H1 (cell line): ENCODE results near the gene CD200R1L. TPM values are rescaled to one million over a fixed set of nuclear protein-coding genes. Genes with fewer than 3 reads are reported as not detected.

ENCODE experiments used
- CTCF ChIA-PET: fragments of 300-600 bp; sonication (Branson Sonifier 250); formaldehyde crosslinking; loops from one replicate; lab custom pipeline; 2021; ENCODE audit not compliant: partially characterized antibody; lab: Charles Lee
- POLR2A ChIA-PET: fragments of 300-600 bp; sonication (Branson Sonifier 250); formaldehyde crosslinking; loops from one replicate; lab custom pipeline; 2021; ENCODE audit warnings: inconsistent platforms; ENCODE audit not compliant: partially characterized antibody; lab: Charles Lee
- DNase-seq, 2 experiments: peaks; one replicate each; pipeline versions ENCODE4 v3.0.0 to v3.0.0-alpha.2; 2010 to 2022; ENCODE audit warnings: low spot score in 2 of 2, low read depth in 1 of 2, mixed read lengths in 1 of 2
- FAIRE-seq: peaks from 2 replicates; lab custom pipeline; 2011; peaks lifted over from hg19 to GRCh38; lab: Jason Lieb, UNC
- H2AFZ ChIP-seq: 2 replicates; pipeline ENCODE4 v1.8.1; 2012; ENCODE audit warnings: low read length, inconsistent platforms
- H2AK5ac ChIP-seq: 2 replicates; pipeline ENCODE4 v1.6.1; 2013; ENCODE audit warnings: low read depth, low read length
- H2BK120ac ChIP-seq: replicated peaks from 2 replicates; pipeline ENCODE3; 2013; ENCODE audit warnings: low read depth, low read length, inconsistent platforms
- H2BK12ac ChIP-seq: 2 replicates; pipeline ENCODE4 v1.6.1; 2013; ENCODE audit warnings: low read depth, low read length
- H2BK15ac ChIP-seq: 2 replicates; pipeline ENCODE4 v1.6.1; 2013; ENCODE audit warnings: low read length
- H2BK20ac ChIP-seq: 2 replicates; pipeline ENCODE4 v1.6.1; 2013; ENCODE audit warnings: low read length
- H2BK5ac ChIP-seq: 2 replicates; pipeline ENCODE4 v1.6.1; 2013; ENCODE audit warnings: low read depth, low read length
- H3K14ac ChIP-seq: 2 replicates; pipeline ENCODE4 v1.6.1; 2013; ENCODE audit warnings: inconsistent platforms; ENCODE audit not compliant: insufficient read length
- H3K18ac ChIP-seq: 2 replicates; pipeline ENCODE4 v1.6.1; 2013; ENCODE audit warnings: low read length; ENCODE audit errors: extremely low read depth
- H3K23ac ChIP-seq: 2 replicates; pipeline ENCODE4 v1.6.1; 2013; ENCODE audit warnings: inconsistent platforms; ENCODE audit not compliant: insufficient read length
- H3K23me2 ChIP-seq: 2 replicates; pipeline ENCODE4 v1.6.1; 2013; ENCODE audit warnings: low read depth, low read length
- H3K27ac ChIP-seq: 2 replicates; pipeline ENCODE4 v1.6.1; 2011; ENCODE audit warnings: low read depth, low read length, inconsistent platforms
- H3K27me3 ChIP-seq, 4 experiments: replicated peaks in 1 of 4; 1 replicate in 1 of 4; 2 replicates in 3 of 4; pipeline versions ENCODE4 v1.6.1 to v1.8.1; 2011 to 2013; ENCODE audit warnings: low read length in 3 of 4, mild to moderate bottlenecking in 3 of 4, inconsistent platforms in 2 of 4, mixed read lengths in 2 of 4, moderate library complexity in 1 of 4; ENCODE audit not compliant: control insufficient read depth in 3 of 4, insufficient read depth in 3 of 4; ENCODE audit errors: extremely low read depth in 1 of 4
- H3K36me3 ChIP-seq, 4 experiments: 2 replicates each; pipeline versions ENCODE4 v1.6.1 to v1.8.1; 2011 to 2013; ENCODE audit warnings: mild to moderate bottlenecking in 4 of 4, low read length in 3 of 4, moderate library complexity in 2 of 4, control low read depth in 1 of 4, inconsistent platforms in 1 of 4; ENCODE audit not compliant: insufficient read depth in 4 of 4, control insufficient read depth in 2 of 4
- H3K4ac ChIP-seq: replicated peaks from 2 replicates; pipeline ENCODE3; 2013; ENCODE audit warnings: low read length, low read depth, mixed read lengths, inconsistent platforms; ENCODE audit not compliant: insufficient read length
- H3K4me1 ChIP-seq, 4 experiments: replicated peaks in 1 of 4; 1 replicate in 1 of 4; 2 replicates in 3 of 4; pipeline versions ENCODE4 v1.6.1 to v1.8.1; 2011 to 2013; ENCODE audit warnings: low read length in 3 of 4, inconsistent platforms in 2 of 4, mixed read lengths in 1 of 4; ENCODE audit not compliant: insufficient read depth in 4 of 4, control insufficient read depth in 3 of 4
- H3K4me2 ChIP-seq, 2 experiments: 2 replicates each; pipeline versions ENCODE4 v1.6.1 to v1.8.1; 2011 to 2013; ENCODE audit warnings: low read depth in 2 of 2, low read length in 2 of 2, control low read depth in 1 of 2, inconsistent platforms in 1 of 2, mild to moderate bottlenecking in 1 of 2; ENCODE audit not compliant: insufficient read depth in 1 of 2
- H3K4me3 ChIP-seq, 4 experiments: fragments of 200-600, 300-600 bp in 1 of 4; sonication (generic), shearing (Covaris generic), sonication (Bioruptor Twin) in 1 of 4; 2 replicates each; pipeline versions ENCODE4 v1.5.1 to v1.8.1; 2011 to 2016; ENCODE audit warnings: low read length in 4 of 4, low read depth in 3 of 4, control low read depth in 2 of 4, inconsistent platforms in 2 of 4, mild to moderate bottlenecking in 2 of 4, mixed read lengths in 1 of 4, moderate library complexity in 1 of 4; ENCODE audit not compliant: insufficient read depth in 2 of 4; ENCODE audit errors: extremely low read depth in 1 of 4
- H3K56ac ChIP-seq: replicated peaks from 2 replicates; pipeline ENCODE3; 2013; ENCODE audit warnings: low read depth, mild to moderate bottlenecking, mixed read lengths, low read length, inconsistent platforms; ENCODE audit not compliant: insufficient read length
- H3K79me1 ChIP-seq: 2 replicates; pipeline ENCODE4 v1.6.1; 2013; ENCODE audit warnings: low read depth, low read length, control low read depth
- H3K79me2 ChIP-seq, 2 experiments: 2 replicates each; pipeline versions ENCODE4 v1.6.1 to v1.8.1; 2012 to 2013; ENCODE audit warnings: low read length in 2 of 2, mild to moderate bottlenecking in 2 of 2, inconsistent platforms in 1 of 2; ENCODE audit not compliant: insufficient read depth in 2 of 2, control insufficient read depth in 1 of 2
- H3K9ac ChIP-seq, 4 experiments: replicated peaks in 1 of 4; 1 replicate in 1 of 4; 2 replicates in 3 of 4; pipeline versions ENCODE4 v1.6.1 to v1.8.1; 2011 to 2013; ENCODE audit warnings: low read depth in 3 of 4, low read length in 3 of 4, control low read depth in 2 of 4, mild to moderate bottlenecking in 2 of 4, moderate library complexity in 2 of 4, inconsistent platforms in 1 of 4; ENCODE audit errors: extremely low read depth in 1 of 4
- H3K9me3 ChIP-seq, 2 experiments: 2 replicates each; pipeline versions ENCODE4 v1.6.1 to v1.8.1; 2012 to 2013; ENCODE audit warnings: mild to moderate bottlenecking in 2 of 2, moderate library complexity in 2 of 2, control low read depth in 1 of 2, inconsistent platforms in 1 of 2, low read depth in 1 of 2, low read length in 1 of 2, mixed read lengths in 1 of 2; ENCODE audit not compliant: insufficient read depth in 2 of 2
- H4K20me1 ChIP-seq, 2 experiments: replicated peaks in 1 of 2; 2 replicates each; pipeline versions ENCODE3 to v1.8.1; 2011 to 2013; ENCODE audit warnings: inconsistent platforms in 2 of 2, low read length in 2 of 2, mild to moderate bottlenecking in 1 of 2; ENCODE audit not compliant: insufficient read depth in 2 of 2, control insufficient read depth in 1 of 2
- H4K5ac ChIP-seq: 2 replicates; pipeline ENCODE4 v1.6.1; 2013; ENCODE audit warnings: low read length, low read depth, mixed read lengths, inconsistent platforms; ENCODE audit not compliant: insufficient read length
- H4K8ac ChIP-seq: 2 replicates; pipeline ENCODE4 v1.8.0; 2013; ENCODE audit warnings: mild to moderate bottlenecking, moderate library complexity, low read length, inconsistent platforms; ENCODE audit not compliant: insufficient read depth; ENCODE audit errors: extremely low read depth
- H4K91ac ChIP-seq: replicated peaks from 2 replicates; pipeline ENCODE3; 2013; ENCODE audit warnings: low read length, mixed read lengths, inconsistent platforms; ENCODE audit not compliant: insufficient read length
- BCL11A ChIP-seq, 2 experiments: IDR thresholded peaks; one replicate each; pipeline ENCODE4 v1.6.1; 2011; ENCODE audit warnings: low read depth in 2 of 2, low read length in 2 of 2, mild to moderate bottlenecking in 2 of 2
- CHD1 ChIP-seq: IDR thresholded peaks from 2 replicates; pipeline ENCODE4 v1.6.1; 2012; ENCODE audit warnings: low read depth, low read length, improper control_type of control experiment
- GABPA ChIP-seq: IDR thresholded peaks from 2 replicates; pipeline ENCODE4 v1.6.1; 2011; ENCODE audit warnings: mild to moderate bottlenecking, low read length, moderate library complexity, borderline replicate concordance; ENCODE audit not compliant: insufficient read depth
- KDM1A ChIP-seq: fragments of 200-600, 300-600 bp; sonication (generic); IDR thresholded peaks from 2 replicates; pipeline ENCODE4 v1.7.1; 2016; ENCODE audit warnings: mild to moderate bottlenecking, low read length, borderline replicate concordance
- PHF8 ChIP-seq: fragments of 200-600 bp; sonication (generic); conservative IDR thresholded peaks from 2 replicates; pipeline ENCODE4 v1.7.1; 2012; ENCODE audit warnings: low read depth, mild to moderate bottlenecking, inconsistent platforms, low read length, moderate library complexity
- POU5F1 ChIP-seq: IDR thresholded peaks from 2 replicates; pipeline ENCODE4 v1.6.1; 2011; ENCODE audit warnings: low read depth, mild to moderate bottlenecking, low read length, moderate library complexity
- RAD21 ChIP-seq, 2 experiments: IDR thresholded peaks in 1 of 2; conservative IDR thresholded peaks in 1 of 2; 2 replicates each; pipeline ENCODE4 v1.6.1; 2011; ENCODE audit warnings: low read depth in 2 of 2, low read length in 2 of 2, improper control_type of control experiment in 1 of 2, inconsistent platforms in 1 of 2, mild to moderate bottlenecking in 1 of 2, moderate library complexity in 1 of 2
- RBBP5 ChIP-seq: IDR thresholded peaks from 2 replicates; pipeline ENCODE4 v1.7.1; 2012; ENCODE audit warnings: low read depth, mild to moderate bottlenecking, inconsistent platforms, low read length, moderate library complexity, borderline replicate concordance
- SAP30 ChIP-seq: fragments of 300-600 bp; sonication (generic); IDR thresholded peaks from 2 replicates; pipeline ENCODE4 v1.7.1; 2012; ENCODE audit warnings: low read length, moderate library complexity, mild to moderate bottlenecking, inconsistent platforms; ENCODE audit not compliant: insufficient read depth, insufficient replicate concordance
- TCF12 ChIP-seq: IDR thresholded peaks from 2 replicates; pipeline ENCODE4 v1.6.1; 2011; ENCODE audit warnings: low read depth, mild to moderate bottlenecking, low read length
- ZNF274 ChIP-seq: IDR thresholded peaks from 2 replicates; pipeline ENCODE4 v1.7.0; 2012; ENCODE audit warnings: low read length, borderline replicate concordance; ENCODE audit errors: extremely low read depth
- polyA plus RNA-seq, 7 experiments: library from polyadenylated mRNA; depleted of rRNA in 3 of 7; stranded (reverse) in 5 of 7; unstranded in 2 of 7; fragments of >200 nt in 5 of 7; fragments of 200-250 nt in 2 of 7; gene quantifications; 1 replicate in 5 of 7; 2 replicates in 1 of 7; 4 replicates in 1 of 7; pipeline versions ENCODE4 v1.2.1 to v1.2.3, GENCODE V29; 2011 to 2013; ENCODE audit warnings: missing spikeins in 2 of 7, mixed read lengths in 2 of 7
- total RNA-seq: library from RNA; stranded (reverse); fragmentation: NEBNext Ultra II Directional; extraction: Animal tissue kit (Norgen Biotek cat#: 25700); gene quantifications from 2 replicates; pipeline ENCODE4 v1.2.1, GENCODE V29; 2021
- TF ChIP-seq, protein P1 (sequence below), 3 experiments: IDR thresholded peaks; 1 replicate in 2 of 3; 2 replicates in 1 of 3; pipeline versions ENCODE4 v1.5.1 to v1.6.1; 2011; ENCODE audit warnings: low read length in 3 of 3, mild to moderate bottlenecking in 3 of 3, inconsistent platforms in 2 of 3, low read depth in 1 of 3, moderate library complexity in 1 of 3; ENCODE audit not compliant: insufficient read depth in 1 of 3; ENCODE audit errors: control extremely low read depth in 1 of 3

CD200R1L gene
- total and polyA plus RNA-seq, 2 of the 8 experiments (the other 6 are each of a cell fraction or from before 2014, with no cell fraction given) = not detected

DNA sequence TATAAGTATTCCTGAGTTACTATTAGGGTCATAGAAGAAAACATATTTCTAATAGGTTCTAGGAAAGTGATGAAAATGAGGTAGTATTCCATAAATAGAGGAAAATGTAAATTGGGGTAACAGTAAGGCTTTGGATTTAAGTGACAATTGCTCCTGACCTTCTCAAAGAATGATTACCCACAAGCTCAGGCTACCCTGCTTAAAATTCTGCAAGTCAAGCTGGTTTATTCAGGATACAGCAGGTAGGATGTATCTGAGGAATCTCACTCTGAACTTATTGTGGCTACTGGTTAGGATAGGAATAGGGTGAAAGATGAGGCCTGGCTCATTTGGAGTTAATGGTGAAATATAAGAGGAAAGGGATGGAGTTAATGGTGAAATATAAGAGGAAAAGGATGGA lies 67.7 kb downstream of the CD200R1L start:
- Histone ChIP-seq H3K27me3 (no peaks in the 10 kb centered on the region), H3K4ac (no peak overlapping the region), H3K4me3 (no peak overlapping the region), H2BK12ac (no peak overlapping the region), H4K5ac (no peak overlapping the region), H2BK20ac (no peak overlapping the region), H2BK120ac (no peak overlapping the region), H3K9me3 (no peaks in the 10 kb centered on the region), H3K27ac (no peak overlapping the region), H4K91ac (no peak overlapping the region), H3K23ac (no peak overlapping the region), H3K18ac (no peak overlapping the region), H2BK5ac (no peak overlapping the region), H4K20me1 (no peaks in the 10 kb centered on the region)
- POLR2A ChIA-PET = no interaction called here
- no peak for TF ChIP-seq ZNF274
- TF ChIP-seq BCL11A (IDR thresholded peaks at IDR 0.05; ENCODE audit: low read depth in 2 of 2, low read length in 2 of 2) = no peak
- TF ChIP-seq CHD1 = no peak
- no peak for TF ChIP-seq SAP30
- TF ChIP-seq POU5F1 = no peak
- TF ChIP-seq KDM1A = no peak
- no peak for TF ChIP-seq PHF8
- no peak for TF ChIP-seq TCF12
- no peak for TF ChIP-seq RBBP5
- no peak for TF ChIP-seq GABPA
- TF ChIP-seq RAD21 (IDR thresholded peaks at IDR 0.05 in 1 of 2, conservative IDR thresholded peaks at IDR 0.05 in 1 of 2; ENCODE audit: low read depth in 2 of 2, low read length in 2 of 2) = no peak
- TF ChIP-seq, protein P1, sequence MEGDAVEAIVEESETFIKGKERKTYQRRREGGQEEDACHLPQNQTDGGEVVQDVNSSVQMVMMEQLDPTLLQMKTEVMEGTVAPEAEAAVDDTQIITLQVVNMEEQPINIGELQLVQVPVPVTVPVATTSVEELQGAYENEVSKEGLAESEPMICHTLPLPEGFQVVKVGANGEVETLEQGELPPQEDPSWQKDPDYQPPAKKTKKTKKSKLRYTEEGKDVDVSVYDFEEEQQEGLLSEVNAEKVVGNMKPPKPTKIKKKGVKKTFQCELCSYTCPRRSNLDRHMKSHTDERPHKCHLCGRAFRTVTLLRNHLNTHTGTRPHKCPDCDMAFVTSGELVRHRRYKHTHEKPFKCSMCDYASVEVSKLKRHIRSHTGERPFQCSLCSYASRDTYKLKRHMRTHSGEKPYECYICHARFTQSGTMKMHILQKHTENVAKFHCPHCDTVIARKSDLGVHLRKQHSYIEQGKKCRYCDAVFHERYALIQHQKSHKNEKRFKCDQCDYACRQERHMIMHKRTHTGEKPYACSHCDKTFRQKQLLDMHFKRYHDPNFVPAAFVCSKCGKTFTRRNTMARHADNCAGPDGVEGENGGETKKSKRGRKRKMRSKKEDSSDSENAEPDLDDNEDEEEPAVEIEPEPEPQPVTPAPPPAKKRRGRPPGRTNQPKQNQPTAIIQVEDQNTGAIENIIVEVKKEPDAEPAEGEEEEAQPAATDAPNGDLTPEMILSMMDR (IDR thresholded peaks at IDR 0.05; ENCODE audit: control extremely low read depth in 1 of 3, insufficient read depth in 1 of 3, low read depth in 1 of 3, low read length in 3 of 3) = no peak
- TF ChIP-seq, all 59 proteins: peak for 0
- Histone ChIP-seq H3K79me1 (no peaks in the 10 kb centered on the region), H2BK15ac (no peak overlapping the region), H3K4me2 (no peak overlapping the region), H2AFZ (no peak overlapping the region), H3K36me3 (no peaks in the 10 kb centered on the region), H3K23me2 (no peaks in the 10 kb centered on the region; the same call in 1 of the 2 replicates), H3K14ac (no peak overlapping the region), H4K8ac (no peak overlapping the region), H3K56ac (no peak overlapping the region), H2AK5ac (no peak overlapping the region), H3K9ac (no peak overlapping the region), H3K4me1 (no peaks in the 10 kb centered on the region), H3K79me2 (no peaks in the 10 kb centered on the region)
- CTCF ChIA-PET = interaction anchor here (1.0 to 2.0 kb wide), 3 partner anchors 16 to 44 kb away, joined by 4 to 5 read pairs (median 5); no protein-coding TSS in a partner anchor
- no peak for FAIRE-seq
- DNase-seq = no peak
